Daoy (cell line): Measurements from ENCODE around the gene MEX3D. TPM values are rescaled to one million over a fixed set of nuclear protein-coding genes. Genes with fewer than 3 reads are reported as not detected.
A peak's percentile ranks its signal among the peaks of the same experiment; 100 is the strongest.

Experiments
- DNase-seq: peaks from one replicate; pipeline ENCODE4 v3.0.0-alpha.2; 2015; ENCODE audit warnings: low read depth
- total RNA-seq: library from RNA; depleted of rRNA; stranded (reverse); fragments of >200 nt; shearing (Covaris generic); gene quantifications from 2 replicates; pipeline ENCODE4 v1.2.3, GENCODE V29; 2014

MEX3D gene
- total RNA-seq, 1 experiment from 2014 or later, result 71.4 TPM

- no peak for DNase-seq
Observed at GRCh38 chr19:1593501-1593772, 25.3 kb upstream of the MEX3D start.

GRCh38 chr19:1592755-1593500 is 24.8 kb upstream of the MEX3D start, which contains the start of gene MBD3:
Gene MBD3, minus strand, starts transcription at chr19:1592865. Its CDS starts 234 bp downstream, at chr19:1592631.
- peak; percentile 97 for DNase-seq

DNA sequence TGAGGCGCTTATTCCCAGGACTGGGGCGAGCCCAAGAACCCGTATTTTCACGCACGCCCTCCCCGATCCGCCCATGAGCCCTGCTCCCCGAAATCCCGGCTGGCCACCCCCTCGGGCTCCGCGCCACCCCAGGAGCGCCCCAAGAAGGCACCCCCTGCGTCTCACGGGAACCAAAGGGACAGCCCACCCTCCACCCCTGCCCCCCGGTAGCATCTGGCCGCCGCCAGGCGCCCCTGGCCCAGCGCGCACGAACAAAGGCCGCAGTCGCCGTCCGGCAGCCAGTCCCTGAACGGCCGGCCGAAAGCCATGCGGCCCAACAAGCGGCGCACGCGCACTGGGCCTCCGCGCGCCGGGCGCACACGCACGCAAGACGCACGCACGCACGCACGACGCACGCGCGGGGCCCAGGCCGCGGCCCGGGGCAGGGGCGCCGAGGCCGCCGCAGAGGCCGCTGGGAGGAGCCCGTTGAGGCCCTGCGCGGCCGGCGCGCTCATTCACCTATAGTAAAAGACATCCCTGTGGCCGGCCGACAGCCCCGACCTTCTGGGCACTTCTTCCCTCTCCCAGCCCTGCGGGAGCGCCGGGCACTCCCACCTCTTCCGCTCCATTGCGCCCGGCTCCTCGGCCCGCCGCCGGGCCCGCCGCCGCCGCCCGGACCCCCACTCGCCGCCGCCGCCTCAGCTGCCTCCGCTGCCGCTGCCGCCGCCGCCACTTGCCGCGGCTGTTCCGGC is 24.1 kb upstream of the MEX3D start:
- peak; percentile 95 for DNase-seq

GRCh38 chr19:1591421-1592023 is 23.4 kb upstream of the MEX3D start:
- no peak for DNase-seq

GRCh38 chr19:1590641-1591397 is 22.7 kb upstream of the MEX3D start:
- DNase-seq, result no peak

DNA sequence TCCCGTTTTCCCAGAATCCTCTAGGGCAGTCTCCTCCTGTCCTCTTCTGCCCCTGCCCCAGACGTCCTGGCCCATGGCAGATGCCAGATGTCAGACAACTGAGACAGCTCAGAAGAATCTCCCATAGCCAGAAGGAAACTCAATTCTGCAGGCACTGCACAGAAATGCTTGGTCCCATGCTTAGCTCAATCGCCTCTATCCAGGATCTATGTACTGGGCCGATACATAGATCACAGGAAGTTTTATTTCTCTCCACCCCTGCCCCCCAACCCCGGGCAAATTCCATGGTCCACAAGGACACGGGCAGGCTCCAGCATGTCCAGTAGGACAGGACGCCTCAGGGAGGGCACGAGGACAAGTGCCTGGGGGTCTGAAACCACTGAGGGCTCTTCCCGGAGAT is 19.7 kb upstream of the MEX3D start:
- no peak for DNase-seq

DNA sequence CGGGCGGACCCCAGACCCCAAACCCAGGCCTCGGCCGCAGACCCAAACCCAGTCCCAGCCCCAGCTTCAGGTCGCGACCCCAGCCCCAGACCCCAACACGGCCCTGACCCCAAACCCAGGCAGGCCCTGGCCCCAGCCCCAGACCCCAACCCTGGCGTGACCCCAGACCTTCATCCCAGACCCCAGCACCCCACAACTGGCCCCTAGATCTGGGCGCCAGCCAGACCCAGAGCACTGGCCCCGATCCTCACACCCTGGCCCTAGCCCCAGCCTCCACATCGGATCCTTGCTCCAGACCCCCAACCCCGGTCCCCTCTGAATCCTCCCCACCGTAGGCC is 17.1 kb upstream of the MEX3D start:
- no peak for DNase-seq

GRCh38 chr19:1584500-1585242 is 16.5 kb upstream of the MEX3D start:
- no peak for DNase-seq

DNA sequence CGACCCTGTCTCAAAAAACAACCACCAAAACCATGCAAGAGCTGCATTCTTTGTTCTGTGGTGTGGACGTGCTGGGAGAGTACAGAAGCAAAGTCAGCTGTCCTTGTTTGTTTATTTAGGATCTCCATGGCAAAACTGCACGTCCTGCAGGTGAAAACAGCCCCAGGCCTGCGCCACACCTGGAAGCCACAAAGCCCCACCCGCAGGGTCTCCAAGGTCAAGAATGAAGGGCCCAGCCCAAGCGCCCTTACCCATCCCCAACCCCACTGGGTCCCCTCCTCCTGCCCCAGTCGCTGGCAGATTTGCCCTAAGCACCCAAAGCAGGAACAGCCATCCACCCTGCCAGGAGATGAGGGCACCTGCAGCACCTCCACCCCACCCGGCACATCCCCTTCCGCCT is 14.1 kb upstream of the MEX3D start:
- DNase-seq, result no peak

GRCh38 chr19:1580957-1581356 is 12.8 kb upstream of the MEX3D start:
- no peak for DNase-seq

- no peak for DNase-seq
Observed at GRCh38 chr19:1580382-1580781, 12.3 kb upstream of the MEX3D start.

GRCh38 chr19:1579222-1579621 is 11.1 kb upstream of the MEX3D start:
- no peak for DNase-seq

DNA sequence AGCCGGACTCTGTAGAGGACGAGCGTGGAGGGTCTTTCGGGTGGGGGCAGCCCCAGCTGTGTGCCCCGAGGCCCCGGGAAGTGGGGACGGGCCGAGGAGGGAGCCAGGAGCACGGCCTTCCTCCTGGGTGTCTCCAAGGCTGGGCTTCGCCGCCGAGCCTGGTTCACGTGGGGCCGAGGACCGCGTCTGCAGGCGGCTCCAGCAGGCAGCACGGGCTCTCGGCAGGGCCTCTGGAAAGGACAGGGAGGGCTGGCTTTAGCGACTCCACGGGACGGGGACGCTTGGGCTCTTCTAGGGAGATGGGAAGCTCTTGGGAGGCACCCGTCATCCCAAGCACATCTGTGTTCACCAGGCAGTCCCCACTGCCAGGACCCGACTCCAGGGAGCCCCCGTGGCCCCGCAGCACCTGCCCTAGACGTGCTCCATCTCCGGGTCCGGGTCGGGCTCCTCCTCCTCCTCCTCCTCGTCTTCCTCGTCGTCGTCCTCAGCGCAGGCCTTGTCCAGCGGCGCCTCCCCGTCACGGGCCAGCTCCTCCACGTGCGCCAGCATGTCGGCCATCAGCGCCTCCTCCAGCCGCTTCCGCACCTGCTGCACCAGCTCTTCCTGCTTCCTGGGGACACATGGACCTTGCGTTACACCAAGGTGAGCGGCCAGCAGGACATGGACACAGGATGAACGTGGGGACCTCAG is 9.9 kb upstream of the MEX3D start:
- no peak for DNase-seq

- no peak for DNase-seq
Observed at GRCh38 chr19:1577090-1577928, 9.2 kb upstream of the MEX3D start.

GRCh38 chr19:1576242-1577089 is 8.3 kb upstream of the MEX3D start:
- DNase-seq, result no peak

GRCh38 chr19:1575323-1576241 is 7.5 kb upstream of the MEX3D start:
- DNase-seq, result no peak

GRCh38 chr19:1574354-1575136 is 6.4 kb upstream of the MEX3D start:
- no peak for DNase-seq
